Measurements from ENCODE around the gene OCIAD1.

DNA sequence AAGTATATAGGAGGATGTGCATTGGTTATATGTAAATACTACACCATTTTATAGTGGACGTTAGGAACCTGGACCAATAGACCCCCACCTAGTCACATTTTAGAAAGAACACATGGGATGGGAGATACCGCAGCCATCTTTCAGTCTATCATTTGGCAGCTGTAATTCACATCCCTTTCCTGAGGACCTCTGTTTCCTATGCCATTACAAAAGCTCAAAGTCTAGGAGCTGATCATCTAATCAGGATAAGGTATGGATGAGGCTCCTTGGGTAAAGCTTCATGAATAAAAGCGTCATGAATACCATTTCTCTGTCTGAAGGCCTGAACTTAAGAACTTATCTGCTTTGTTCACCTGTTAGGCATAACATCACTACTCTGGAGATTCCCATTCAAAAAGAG is 31.1 kb downstream of the OCIAD1 start:
- TF ChIP-seq, protein P1, sequence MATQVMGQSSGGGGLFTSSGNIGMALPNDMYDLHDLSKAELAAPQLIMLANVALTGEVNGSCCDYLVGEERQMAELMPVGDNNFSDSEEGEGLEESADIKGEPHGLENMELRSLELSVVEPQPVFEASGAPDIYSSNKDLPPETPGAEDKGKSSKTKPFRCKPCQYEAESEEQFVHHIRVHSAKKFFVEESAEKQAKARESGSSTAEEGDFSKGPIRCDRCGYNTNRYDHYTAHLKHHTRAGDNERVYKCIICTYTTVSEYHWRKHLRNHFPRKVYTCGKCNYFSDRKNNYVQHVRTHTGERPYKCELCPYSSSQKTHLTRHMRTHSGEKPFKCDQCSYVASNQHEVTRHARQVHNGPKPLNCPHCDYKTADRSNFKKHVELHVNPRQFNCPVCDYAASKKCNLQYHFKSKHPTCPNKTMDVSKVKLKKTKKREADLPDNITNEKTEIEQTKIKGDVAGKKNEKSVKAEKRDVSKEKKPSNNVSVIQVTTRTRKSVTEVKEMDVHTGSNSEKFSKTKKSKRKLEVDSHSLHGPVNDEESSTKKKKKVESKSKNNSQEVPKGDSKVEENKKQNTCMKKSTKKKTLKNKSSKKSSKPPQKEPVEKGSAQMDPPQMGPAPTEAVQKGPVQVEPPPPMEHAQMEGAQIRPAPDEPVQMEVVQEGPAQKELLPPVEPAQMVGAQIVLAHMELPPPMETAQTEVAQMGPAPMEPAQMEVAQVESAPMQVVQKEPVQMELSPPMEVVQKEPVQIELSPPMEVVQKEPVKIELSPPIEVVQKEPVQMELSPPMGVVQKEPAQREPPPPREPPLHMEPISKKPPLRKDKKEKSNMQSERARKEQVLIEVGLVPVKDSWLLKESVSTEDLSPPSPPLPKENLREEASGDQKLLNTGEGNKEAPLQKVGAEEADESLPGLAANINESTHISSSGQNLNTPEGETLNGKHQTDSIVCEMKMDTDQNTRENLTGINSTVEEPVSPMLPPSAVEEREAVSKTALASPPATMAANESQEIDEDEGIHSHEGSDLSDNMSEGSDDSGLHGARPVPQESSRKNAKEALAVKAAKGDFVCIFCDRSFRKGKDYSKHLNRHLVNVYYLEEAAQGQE (IDR thresholded peaks at IDR 0.05; ENCODE audit: low read depth), result no peak
- TF ChIP-seq EGR1 (IDR thresholded peaks at IDR 0.05), result no peak
- TF ChIP-seq RAD21 (IDR thresholded peaks at IDR 0.05; ENCODE audit: low read depth), result no peak
- TF ChIP-seq EP300 (IDR thresholded peaks at IDR 0.05; ENCODE audit: borderline replicate concordance), result no peak
- TF ChIP-seq ZBTB7A (IDR thresholded peaks at IDR 0.05; ENCODE audit: low read depth), result no peak
- no peak for TF ChIP-seq NFIC (IDR thresholded peaks at IDR 0.05)
- no peak for TF ChIP-seq YY1 (IDR thresholded peaks at IDR 0.05; ENCODE audit: low read depth)
- no peak for TF ChIP-seq TAF1 (IDR thresholded peaks at IDR 0.05; ENCODE audit: low read depth)
- no peak for TF ChIP-seq CREB1 (IDR thresholded peaks at IDR 0.05; ENCODE audit: low read depth)
- no peak for TF ChIP-seq FOXM1 (IDR thresholded peaks at IDR 0.05; ENCODE audit: borderline replicate concordance, low read depth)
- no peak for TF ChIP-seq CEBPB (IDR thresholded peaks at IDR 0.05)
- no peak for TF ChIP-seq TEAD4 (IDR thresholded peaks at IDR 0.05)
- TF ChIP-seq, protein P2, sequence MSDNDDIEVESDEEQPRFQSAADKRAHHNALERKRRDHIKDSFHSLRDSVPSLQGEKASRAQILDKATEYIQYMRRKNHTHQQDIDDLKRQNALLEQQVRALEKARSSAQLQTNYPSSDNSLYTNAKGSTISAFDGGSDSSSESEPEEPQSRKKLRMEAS (IDR thresholded peaks at IDR 0.05), result no peak
- no peak for TF ChIP-seq TCF12 (IDR thresholded peaks at IDR 0.05; ENCODE audit: low read depth)
